Stimulated activated CD4-positive, alpha-beta T cell treated with anti-CD3 and anti-CD28 coated beads, Interleukin-2, amount 100 ng/mL, for 48 hours (primary cell): Measurements from ENCODE around the gene FBXO17.
"Not testable (repeated sequence)": the region's sequence is repeated elsewhere in the genome, so short reads cannot be mapped to it uniquely, and the experiment has no call there.

Experiments used
- DNase-seq, 2 donors: peaks; one replicate each; pipeline ENCODE4 v3.0.0-alpha.2; 2020

The FBXO17 gene, protein sequence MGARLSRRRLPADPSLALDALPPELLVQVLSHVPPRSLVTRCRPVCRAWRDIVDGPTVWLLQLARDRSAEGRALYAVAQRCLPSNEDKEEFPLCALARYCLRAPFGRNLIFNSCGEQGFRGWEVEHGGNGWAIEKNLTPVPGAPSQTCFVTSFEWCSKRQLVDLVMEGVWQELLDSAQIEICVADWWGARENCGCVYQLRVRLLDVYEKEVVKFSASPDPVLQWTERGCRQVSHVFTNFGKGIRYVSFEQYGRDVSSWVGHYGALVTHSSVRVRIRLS

DNA sequence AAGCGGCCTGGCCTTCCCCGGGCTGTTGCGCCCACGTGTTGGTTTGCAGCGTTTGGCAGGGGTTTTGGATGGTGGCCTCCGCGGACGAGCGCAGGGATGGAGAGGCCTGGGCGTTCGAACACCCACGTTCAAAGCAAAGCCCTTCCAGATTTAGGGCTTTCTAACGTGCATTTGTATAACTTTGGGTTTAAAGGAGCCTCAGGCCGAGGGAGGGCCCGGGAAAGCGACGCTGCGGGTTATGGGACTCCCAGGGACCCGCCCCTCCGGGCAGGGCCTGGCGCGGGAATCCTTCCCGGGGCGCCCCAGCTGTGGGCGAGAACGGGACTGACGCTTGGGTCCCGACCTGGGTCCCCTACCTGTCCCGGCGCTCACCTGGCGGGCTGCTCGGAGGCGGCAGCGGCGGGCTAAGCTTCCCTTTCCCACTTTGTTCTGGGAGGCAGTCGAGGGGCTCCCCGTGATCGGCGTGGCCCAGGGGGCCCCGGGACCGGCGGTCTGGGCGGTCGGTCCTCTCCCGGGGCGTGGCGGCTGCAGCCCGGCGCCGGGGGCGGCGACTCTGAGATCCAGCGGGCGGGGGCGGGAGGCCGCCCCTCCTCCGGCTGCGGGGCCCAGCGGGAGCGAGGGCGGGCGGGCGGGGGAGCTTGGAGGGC, at the start of gene FBXO17:
TSS of gene FBXO17 (minus strand) at position 529 of the 647 bp plus-strand sequence. CDS start 25,423 bp downstream, outside the sequence.
- no peak for DNase-seq

DNA sequence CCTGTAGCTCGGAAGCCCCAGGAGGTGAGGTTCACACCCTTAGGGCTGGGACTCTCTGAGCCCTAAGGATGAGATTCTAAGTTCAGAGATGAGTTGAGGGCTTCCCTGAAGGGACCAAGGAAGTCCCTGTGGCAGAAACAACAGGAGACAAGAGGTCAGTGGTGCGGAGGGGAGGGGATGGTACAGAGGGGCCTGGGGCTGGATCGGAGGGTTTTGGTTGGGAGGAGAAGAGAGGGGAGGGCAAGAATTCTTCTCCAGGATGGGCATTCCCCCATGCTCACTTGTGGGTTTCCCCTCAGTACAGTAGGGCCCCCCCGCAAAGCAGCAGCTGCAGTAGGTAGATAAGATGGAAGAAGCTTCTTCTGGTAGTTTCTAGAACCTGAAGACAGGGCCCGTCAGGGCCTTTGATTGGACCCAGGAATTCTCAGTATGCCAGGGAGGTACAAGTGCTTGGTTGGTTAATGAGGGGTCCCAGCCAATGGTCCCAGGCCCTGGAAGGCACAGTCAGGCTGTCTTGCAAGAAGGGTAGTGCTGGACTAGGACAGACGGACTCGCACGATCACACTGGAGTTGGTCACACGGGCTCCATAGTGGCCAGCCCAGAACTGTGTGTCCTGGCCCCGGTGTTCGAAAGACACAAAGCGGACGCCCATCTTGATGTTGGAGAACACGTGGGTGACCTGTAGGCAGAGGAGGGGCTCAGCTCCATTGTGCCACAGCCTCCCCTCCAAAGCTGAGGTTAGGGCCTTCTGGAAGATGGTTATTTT, 49.5 kb upstream of the FBXO17 start:
- no peak for DNase-seq

DNA sequence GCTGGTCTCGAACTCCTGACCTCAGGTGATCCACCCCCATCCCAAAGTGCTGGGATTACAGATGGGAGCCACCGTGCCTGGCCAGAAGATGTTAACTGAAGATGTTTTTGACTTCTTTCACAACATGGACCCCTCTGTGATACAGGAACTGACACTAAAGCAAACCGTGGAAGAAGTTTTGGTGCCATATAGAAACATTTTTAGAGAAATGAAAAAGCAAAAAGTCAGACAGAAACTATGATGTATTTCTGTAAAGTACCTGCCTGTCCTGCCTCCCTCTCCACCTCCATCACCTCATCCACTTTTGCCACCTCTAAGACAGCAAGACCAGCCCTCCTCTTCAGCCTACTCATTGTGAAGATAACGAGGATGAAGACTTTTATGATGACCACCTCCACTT, 45.5 kb upstream of the FBXO17 start:
- no peak for DNase-seq

DNA sequence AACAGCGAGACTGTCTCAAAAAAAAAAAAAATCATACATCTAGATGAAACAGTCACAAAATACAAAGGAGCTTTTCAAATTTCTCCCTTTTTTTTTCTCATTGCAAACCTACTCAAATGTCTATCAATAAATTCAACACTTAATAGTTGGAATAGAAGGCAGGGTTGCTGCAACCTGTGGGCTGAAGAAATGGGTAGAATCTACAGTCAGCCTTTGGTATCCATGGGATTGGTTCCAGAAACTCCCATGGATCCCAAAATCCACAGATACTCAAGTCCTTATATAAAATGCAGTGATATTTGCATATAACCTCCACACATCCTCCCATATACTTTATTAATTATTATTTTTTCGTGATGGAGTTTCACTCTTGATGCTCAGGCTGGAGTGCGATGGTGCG, 42.1 kb upstream of the FBXO17 start:
- no peak for DNase-seq

DNA sequence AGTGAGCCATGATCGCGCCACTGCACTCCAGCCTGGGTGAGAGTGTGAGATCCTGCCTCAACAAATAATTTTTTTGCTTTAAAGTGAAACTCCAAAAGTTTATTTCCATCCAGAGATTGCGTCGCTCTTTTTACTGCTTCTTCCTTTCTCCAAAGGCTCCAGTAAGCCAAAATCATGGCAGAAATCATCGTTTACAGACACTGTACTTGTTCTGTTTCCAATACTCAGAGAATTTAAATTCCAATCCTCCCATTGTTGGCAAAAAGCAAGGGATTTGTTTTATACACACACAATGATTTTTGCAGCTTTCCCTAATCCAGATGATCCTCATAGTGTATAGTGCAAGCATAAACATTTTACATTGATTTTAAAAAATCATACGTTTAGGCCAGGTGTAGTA, 41.5 kb upstream of the FBXO17 start:
- DNase-seq, result no peak

DNA sequence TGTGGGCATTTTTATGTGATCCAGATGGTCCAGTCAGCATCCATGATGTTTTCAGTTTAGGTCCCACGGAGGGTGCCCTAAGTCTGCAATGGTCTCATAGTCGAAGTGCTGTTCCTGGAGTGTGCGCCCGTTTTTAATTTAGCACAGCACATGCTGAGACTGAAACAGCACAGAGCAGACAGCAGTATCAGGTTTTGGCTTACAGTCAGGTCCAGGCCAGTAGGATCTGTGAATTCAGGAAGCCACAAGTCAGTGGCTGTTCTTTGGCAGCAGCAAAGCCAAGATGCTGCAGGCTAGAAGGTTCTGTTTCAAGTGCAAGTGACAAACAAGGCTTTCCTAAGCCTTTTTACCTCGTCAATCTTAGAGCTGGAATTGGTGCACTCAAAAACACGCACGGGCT, 38.5 kb upstream of the FBXO17 start:
- DNase-seq, result no peak

DNA sequence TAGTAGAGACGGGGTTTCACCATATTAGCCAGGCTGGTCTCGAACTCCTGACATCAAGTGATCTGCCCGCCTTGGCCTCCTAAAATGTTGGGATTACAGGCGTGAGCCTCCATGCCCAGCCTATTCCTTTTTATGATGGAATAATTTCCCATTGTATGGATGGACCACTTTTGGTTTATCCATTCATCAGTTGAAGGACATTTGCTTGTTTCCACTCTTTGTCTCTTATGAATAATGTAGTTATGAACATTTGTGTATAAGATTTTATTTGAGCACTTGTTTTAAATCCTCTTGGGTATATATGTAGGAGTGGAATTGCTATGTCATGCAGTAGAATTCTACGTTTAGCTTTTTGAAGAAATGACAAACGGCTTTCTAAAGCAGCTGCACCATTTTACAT, 33.5 kb upstream of the FBXO17 start:
- DNase-seq, result no peak

DNA sequence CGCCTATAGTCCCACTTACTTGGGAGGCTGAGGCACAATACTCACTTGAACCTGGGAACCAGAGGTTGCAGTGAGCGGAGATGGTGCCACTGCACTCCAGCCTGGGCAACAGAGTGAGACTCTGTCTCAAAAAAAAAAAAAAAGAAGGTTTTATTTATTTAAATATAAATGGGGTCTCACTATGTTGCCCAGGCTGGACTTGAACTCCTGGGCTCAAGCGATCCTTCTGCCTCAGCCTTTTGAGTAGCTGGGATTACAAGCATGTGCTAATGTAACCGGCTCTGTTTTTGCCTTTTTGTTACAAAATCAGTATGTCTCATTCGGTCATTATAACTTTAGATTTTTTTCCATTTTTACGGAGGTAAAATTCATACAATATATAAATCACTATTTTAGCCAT, 32.6 kb upstream of the FBXO17 start:
- DNase-seq, result no peak

DNA sequence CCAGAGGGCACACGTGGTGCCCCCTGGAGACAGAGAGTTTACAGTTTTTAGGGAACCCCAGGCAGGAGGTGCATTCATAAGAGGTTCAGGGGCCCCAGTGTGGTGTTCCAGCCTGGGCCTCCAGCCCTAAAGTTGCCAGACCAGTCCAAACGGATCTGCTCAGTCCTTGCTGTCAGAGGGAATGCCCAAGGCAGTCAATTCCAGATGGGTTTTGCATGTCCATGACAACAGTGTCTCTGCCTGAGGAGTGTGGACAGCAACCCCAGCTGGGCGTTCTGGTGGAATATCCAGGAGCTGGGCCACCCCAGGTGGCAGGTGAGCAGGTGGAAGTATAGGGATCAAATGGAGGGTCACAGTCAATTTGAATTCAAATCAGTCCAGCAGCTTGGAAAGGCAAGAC, 31.6 kb upstream of the FBXO17 start:
- no peak for DNase-seq

DNA sequence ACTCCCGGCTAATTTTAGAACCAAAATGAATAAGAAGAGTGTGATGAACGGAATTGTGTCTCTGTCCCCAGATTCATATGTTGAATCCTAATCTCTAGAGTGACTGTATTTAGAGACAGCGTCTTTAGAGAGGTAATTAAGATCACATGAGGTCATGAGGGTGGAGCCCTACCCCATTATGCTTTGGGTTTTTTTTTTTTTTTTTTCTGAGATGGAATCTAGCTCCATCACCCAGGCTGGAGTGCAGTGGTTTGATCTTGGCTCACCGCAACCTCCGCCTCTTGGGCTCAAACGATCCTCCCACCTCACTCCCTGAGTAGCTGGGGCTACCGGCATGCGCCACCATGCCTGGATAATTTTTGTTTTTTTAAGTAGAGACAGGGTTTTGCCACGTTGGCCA, 28.9 kb upstream of the FBXO17 start:
- DNase-seq, result no peak

DNA sequence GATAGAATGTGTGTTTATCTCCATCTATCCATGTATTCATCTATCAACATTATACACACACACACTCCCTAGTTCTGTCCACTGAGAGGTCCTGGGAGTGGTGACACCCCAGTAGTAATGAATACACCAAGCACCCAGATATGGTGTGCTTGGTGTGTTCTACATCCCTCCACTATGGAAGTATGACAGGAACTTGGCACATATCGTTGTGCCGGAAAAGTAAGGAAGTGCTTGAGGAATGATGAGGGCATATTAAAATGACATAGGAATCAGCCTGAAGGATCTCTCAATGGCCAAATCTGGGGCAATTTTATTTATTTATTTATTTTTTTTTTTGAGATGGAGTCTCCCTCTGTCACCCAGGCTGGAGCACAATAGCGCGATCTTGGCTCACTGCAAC, 28.3 kb upstream of the FBXO17 start:
- DNase-seq, result no peak

DNA sequence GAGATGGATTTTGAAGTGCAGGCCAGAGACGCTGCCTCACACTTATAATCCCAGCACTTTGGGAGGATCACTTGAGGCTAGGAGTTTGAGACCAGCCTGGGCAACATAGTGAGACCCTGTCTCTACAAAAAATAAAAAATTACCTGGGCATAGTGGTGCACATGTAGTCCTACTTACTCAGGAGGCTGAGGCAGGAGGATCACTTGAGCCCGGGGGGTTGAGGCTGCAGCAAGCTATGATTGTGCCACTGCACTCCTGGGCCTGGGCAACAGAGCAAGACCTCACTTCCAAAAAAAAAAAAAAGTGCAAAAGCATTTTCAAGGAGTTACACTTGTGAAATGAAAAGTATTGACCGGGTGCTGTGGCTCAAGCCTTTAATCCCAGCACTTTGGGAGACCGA, 27.6 kb upstream of the FBXO17 start:
- DNase-seq, result no peak

DNA sequence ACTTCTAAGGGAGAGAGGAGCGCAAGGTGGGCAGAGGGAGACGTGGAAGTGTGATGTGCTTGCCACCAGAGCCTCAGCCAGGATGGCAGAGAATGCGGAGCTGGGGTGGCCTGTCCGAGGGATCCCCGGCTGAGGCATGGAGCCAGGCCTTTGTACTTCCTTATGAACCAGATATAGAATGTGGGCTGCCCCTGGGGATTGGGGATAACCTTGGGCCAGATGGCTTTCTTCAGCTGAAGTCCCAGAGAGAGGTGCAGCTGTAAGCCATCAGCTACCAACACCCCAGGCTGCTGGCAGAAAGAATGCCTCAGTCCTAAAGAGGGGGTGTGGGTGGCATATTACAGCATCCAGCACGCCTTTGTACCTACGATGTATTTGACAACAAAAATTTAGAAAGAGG, 25.5 kb upstream of the FBXO17 start:
- no peak for DNase-seq

DNA sequence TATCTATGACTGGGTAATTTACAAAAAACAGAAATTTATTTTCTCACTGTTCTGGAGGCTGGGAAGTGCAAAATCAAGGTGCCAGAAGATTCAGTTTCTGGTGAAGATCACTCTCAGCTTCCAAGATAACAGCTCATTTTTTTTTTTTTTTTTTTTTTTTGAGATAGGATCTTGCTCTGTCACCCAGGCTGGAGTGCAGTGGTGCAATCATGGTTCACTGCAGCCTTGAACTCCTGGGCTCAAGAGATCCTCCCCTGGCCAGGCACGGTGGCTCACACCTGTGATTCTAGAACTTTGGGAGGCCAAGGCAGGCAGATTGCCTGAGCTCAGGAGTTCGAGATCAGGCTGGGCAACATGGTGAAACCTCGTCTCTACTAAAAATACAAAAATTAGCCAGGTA, 22.0 kb upstream of the FBXO17 start:
- not testable (repeated sequence) for DNase-seq

DNA sequence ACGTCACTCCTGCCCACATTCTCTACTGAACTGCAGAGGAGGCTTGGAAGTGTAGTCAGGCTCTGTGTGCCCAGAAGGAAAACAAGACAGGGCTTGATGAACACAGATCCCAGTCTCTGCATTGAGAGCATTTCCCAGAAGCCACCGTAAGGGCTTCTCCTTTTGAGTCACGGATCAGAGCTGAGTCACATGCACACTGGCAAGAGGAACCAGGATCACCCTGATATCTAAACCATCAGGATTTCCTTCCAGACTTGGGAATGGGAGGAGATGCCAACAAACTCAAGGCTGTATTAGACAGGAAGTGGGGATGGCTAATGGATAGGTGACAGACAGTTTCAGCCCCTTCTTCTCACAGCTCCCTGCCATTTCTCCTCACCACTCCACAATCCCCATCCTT, 17.7 kb upstream of the FBXO17 start:
- no peak for DNase-seq

DNA sequence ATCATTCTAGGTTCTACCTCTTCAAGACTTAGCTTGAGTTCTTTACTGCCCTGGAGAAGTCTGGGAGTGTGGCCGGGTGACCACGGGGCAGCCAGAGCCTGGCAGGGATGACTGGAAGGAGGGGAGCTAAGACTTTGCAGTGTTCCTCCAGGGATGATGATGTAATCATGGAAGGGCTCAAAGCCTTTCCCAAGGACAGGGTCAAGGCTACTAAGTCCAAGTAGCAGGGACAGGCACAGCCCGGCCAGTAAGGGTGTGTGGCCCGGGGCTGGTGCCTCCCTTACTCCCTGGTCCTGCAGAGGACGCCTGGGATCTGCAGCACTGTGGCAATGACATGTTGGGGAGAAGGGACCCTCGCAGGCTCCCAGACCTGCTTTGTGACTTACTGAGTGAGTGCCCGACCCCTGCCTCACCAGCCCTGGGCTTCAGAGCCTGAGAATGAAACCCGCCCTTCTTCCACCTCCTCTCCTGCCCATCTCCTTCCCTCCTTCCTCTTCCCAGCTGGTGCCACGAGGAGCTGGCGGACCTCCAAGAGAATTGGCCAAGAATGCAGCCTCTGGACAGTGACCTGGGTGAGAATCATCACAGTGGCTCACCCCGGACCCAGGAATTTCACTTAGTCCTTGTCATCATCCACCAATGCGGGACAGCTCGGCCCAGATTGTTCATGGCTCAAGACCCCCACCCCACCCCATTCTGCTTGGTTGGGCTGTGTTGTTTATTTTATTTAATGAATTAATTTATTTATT, 15.6 kb upstream of the FBXO17 start:
- no peak for DNase-seq

DNA sequence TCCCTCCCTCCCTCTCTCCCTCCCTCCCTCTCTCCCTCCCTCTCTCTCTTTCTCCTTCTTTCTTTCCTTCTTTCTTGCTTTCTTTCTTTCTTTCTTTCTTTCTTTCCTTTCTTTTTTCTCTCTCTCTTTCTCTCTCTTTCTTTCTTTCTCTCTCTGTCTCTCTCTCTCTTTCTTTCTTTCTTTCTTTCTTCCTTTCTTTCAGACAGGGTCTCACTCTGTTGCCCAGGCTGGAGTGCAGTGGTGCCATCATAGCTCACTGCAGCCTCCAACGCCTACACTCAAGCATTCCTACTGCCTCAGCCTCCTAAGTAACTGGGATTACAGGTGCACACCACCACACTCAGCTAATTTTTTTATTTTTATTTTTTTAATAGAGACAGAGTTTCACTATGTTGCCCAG, 14.1 kb upstream of the FBXO17 start:
- not testable (repeated sequence) for DNase-seq

DNA sequence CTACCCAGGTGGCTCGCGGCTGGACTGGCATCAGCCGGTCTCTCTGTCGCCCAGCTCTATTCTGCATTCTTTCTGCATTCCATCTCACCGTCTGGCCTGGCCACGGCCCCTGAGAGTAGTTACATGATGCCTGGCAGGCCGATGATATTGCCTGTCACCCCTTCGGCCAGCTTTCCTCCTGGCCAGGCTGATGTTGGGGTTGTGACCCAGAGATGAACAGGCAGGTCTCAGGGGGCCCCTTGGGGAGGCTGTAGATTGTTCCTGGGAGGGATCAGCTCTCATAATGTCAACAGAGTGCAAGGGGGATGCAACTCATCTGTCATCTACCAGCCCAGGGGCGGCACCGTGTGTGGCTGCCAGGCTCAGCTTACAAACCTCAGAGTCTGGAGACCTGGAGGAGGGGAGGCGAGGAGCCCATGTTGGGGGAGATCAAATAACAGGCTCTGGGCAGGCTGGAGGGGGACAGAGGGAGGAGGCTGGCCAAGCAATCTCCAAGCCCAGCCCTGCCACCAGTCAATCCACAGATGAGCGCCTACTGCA, 13.6 kb upstream of the FBXO17 start:
- DNase-seq, result no peak

DNA sequence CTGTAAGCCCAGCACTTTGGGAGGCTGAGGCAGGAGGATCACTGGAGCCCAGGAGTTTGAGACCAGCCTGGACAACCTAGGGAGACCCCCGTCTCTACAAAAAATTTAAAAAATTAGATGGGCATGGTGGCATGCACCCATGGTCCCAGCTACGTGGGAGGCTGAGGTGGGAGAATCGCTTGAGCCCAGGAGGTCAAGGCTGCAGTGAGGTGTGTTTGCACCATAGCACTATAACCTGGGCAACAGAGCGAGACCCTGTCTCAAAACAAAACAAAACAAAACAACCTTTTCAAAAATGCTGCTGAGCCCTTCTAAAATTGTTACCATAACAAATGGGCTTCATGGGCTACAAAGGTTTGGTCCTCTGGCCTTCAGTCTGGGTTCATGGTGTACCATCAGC, 13.1 kb upstream of the FBXO17 start:
- DNase-seq, result not testable (repeated sequence)

DNA sequence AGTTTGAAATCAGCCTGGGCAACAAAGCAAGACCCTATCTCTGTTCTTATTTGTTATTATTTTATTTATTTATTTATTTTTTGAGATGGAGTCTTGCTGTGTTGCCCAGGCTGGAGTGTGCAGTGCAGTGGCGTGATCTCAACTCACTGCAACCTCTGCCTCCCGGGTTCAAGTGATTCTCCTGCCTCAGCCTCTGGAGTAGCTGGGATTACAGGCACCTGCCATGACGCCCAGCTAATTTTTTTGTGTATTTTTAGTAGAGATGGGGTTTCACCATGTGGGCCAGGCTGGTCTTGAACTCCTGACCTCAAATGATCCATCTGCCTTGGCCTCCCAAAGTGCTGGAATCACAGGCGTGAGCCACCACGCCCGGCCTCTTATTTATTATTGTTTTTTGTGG, 12.2 kb upstream of the FBXO17 start:
- not testable (repeated sequence) for DNase-seq

DNA sequence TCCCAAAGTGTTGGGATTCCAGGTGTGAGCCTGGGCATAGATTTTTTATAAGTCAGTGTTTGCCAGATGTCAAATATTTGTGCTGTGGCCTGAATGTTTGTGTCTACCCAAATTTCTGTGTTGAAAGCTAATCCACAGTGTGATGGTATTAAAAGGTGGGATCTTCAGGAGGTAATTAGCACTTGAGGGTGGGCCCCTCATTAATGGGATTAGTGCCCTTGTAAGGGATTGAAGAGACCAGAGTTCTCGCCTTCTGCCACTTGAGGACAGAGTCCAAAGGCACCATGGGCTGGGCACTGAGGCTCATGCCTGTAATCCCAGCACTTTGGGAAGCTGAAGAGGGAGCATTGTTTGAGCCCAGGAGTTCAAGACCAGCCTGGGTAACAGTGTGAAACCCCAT, 9.7 kb upstream of the FBXO17 start:
- no peak for DNase-seq

DNA sequence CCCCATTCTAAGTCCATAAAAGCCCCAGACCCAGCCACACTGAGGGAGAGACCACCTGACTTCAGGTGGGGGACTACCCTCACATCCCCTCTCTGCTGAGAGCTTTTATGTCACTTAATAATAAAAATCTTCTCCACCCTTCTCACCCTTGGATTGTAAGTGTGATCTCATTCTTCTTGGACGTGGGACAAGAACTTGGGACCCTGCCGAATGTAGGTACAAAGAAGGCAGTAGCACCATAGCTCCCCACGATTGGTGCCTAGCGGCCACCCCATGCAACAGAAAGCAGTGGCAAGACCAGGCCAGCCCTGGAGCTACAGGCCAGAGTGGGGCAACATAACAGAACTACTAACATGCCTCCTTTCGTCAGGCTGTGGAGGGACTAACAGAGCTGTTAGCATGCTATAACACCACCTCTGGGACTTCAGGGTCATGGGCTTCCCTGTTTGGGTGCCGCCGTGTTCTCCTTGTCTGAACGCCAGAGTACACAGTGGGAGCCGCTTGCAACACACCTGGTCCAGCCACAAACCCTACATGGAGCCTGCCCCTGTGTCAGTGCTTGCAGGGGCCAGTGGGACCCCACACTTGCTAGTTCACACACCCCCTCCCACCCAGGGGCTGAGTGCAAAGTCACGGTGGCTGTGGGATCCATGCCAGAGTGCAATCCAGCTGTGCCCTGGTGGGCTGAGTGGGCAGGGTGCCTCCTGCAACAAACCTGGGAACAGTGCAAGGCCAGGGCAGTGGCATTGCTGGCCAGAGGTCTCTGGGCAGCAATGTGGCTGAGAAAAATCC, 5.2 kb upstream of the FBXO17 start:
- no peak for DNase-seq
